ENCODE measurements around the gene ACADVL. TPM values are rescaled to one million over a fixed set of nuclear protein-coding genes. Genes with fewer than 3 reads are reported as not detected.
"Not testable (repeated sequence)": the region's sequence is repeated elsewhere in the genome, so short reads cannot be mapped to it uniquely, and the experiment has no call there.

ACADVL gene
- total RNA-seq, 1 experiment from 2014 or later, result 287 TPM

DNA sequence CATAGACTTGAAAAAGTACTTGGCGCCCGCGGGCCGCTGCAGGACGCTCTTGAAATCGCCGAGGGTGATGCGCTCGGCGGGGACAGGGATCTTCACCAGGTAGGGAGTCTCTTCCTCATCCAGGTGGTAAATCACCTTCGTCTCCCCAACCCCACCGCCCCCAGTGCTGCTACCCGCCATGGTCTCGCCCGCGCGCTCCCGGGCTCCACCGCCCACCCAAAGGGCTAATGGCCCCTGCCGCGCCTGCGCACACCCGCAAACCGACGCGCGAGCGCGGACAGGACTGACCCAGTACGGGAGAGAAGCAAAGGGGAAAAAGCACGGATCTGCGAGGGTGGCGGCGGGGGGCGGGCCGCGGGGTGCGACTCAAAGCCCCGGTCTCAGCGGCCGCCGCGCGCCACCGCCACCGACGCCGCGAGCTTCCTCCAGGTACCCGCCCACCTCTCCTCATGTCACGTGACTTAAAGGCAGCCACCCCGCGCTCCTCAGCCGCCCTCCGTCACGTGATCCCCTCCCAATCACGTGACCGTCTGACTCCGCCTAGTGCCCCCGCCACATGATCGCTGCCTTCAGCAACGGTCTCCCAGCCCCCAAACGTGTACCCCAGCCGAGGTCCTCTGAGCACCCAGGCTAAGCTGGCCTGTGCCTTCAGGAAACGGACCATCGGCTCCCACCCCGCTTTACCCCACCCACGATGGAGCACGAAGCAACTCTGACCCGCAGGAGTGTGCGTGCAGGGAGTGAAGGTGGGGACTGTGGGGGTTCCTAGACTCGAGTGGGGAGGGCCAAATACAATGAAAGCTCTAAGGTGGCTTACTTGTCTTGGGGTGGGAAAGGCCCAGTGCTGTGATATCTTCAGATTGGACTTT lies 14.6 kb downstream of the ACADVL start, which contains the start of gene DVL2:
DVL2 (minus strand) TSS at position 435 of the 869 bp plus-strand sequence; CDS start at position 180, 255 bp downstream.
- DNase-seq (ENCODE audit: low read depth), result peak; percentile 90

DNA sequence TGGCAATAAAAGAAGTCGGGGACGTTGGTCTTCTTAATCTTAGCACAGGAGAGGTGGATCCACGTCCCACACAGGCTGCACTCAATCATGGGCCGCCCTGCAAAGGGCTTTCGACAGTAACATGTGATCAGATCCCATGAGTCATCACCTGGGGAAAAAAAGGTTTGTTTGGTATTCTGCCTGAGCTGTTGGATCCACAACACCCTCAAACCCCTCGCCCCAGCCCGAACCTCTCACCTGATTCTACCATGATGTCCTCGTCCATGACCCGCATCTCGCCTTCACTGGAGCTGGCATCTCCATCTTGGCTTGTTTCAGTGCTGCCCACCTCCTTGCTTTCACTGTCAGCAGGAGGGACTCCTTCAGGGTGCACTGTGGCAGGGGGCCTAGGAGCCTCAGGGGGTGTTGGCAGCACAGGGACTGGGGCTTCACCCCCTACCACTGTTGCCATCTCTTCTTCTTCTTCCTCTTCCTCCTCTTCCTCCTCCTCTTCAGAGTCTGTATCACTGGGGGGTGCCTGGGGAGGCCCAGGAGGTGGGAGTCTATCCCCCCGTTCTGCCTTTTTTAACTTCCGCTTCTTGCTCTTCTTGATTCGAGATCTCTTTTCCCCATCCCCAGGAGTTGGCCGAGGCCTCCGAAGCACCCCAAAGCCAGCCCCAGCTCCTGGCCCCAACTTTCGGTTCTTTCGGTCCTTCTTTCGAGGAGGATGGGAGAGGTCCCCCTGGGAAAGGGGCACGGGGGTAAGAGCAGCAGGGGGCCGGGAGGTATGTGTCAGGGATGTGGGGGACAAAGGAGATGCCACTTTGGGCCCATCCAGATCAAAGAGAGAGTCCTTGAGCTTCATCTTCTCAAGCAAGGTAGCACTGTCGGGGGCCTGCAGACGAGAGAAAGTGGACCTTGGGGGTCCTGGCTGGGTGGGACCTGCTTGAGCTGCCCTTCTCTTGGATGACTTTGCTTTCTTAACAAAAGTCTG lies 16.2 kb downstream of the ACADVL start:
- no peak for DNase-seq (ENCODE audit: low read depth)

DNA sequence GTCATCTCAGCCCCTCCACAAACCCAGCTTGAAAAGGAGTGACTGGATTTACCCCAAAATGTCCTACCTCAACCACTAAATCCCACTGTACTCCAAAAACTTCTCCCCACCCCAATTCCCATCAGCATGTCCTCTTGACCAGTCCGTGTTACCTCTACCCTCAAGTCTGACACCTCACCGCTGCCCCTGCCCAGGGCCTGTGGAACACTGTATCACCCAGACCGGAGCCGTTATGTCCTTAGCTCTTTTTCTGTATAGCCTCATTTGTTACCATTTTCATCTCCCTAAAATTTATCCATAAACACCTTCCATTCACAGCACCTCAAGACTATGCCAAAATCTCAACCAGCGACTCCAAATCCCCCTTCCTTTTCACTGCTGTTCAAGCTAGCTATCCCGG lies 17.1 kb downstream of the ACADVL start:
- no peak for DNase-seq (ENCODE audit: low read depth)

DNA sequence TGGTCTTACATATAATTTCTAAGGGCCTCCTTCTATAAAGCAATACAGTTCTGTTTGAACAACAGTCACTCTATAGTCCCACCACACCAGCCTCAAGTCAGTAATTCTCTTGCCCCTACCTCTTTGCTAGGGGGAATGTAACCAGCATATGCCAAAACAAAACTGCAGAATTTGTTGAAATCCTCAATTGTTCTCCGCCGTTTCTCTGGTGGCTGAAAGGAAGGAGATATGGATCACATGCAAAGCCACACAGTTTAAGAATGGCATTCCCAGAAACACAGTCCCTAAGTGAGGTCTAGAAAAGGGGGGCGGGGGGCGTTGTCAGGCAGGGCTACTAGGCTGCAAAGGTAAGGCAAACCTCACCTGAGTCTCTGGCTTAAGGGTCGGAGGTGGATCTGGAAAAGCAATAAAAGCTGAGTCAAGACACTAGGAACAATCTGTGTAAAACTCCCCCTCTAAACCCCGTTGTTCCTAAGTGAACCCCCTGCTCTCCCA lies 17.6 kb downstream of the ACADVL start:
- no peak for DNase-seq (ENCODE audit: low read depth)

DNA sequence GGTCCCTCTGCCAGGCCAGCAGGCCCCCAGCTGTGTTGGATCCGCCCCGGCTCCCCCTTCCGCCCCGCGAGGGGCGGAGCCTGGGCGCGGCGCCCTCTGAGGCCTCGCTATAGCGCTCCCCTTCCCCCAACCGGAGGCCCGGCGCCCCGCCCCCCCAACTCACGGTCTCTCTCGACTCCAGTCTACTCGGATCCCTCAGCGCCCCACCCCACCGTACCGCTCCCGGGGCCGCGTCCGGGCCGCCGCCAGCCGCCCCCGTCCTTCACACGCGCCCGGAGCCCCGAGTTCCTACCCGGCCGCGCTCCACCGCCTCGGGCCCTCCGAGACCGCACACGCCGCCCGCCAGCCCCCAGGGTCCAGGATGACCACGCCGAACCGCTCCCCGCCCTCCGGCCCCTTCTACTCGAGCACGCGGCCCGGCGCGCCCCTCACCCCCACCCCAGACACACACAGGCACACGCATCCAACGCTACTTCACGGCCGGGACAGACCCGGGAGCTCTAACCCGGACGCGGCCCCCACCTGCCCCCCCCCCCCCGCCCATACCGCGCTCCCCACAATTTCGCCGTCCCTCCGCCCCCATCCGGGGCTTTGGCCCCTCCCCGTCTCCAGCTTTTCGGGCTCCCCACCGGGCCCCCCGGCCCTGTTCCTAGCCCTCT lies 18.2 kb downstream of the ACADVL start:
- DNase-seq (ENCODE audit: low read depth), result peak; percentile 66

DNA sequence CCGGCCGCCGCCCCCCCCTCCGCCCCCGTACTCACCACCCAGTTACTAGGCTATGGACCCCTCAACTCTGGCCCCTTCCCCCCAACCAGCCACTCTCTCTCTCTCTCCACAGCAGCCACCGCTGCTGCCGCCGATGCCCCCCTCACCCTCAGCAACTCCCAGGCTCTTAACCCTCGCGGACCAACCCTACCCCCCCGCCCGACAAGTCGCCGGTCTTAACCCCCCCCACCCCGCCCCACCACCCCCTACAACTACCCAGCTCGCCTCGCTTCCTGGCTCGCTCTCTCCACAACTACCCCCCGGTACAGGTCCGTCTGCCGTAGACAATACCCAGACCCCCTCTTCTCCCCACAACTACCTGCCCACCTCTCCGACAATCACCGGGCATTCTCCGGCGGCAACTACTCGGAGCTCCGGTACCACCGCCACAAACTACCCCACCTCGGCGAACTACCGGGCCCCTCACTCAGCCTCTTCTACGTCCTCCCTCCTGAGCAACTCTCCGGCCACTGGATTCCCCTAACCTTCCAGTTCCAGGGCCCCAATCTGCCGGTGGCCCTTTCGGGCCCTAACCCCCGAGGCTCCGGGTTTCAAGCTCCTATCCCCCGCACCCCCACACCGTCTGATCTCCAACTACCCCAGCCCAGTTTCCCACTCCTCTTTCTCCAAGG lies 18.8 kb downstream of the ACADVL start:
- DNase-seq (ENCODE audit: low read depth), result no peak

DNA sequence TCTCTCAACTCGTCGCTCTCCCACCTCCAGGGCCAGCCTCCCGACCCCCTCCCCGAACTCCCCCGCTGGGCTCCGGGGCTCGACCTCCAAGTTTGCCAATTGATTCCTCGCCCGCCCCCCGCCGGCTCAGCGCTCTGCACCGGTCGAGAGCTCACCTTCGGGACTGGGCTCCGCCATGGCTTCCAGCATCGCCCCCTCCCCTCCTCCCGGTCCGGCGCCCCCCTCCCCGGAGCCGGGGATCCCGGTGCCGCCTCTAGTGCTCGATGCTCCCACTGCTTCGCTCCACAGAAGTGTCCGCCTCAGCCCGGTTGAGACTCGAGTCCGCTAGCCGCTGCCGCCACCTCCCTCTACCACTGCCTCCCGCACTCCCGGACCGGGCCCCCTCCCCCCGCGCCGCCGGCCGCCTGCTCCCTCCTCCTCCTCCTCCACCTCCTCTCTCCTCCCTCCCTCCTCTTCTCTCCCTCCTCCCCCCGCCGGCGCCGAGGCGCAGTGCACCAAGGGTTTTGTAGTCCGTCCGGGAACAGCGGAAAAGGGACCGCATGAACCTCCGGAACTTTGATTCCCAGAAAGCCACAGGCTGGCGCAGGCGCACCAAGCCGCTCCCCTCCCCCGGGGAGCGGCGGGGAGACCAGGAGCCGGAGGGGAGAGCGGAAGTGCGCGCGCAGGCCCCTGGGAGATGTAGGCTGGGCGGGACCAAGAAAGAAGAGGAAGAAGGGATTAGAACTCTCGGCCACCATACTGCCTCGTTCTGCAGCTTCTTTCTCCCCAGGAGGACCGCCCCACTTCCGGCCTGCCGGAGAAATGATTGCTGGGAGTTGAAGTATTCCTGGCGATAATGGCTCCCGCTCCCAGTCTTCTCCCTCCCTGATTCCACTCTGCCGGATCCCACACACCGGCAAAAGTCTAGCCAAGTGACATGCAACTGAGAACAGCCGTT lies 19.6 kb downstream of the ACADVL start, which contains the start of gene PHF23:
PHF23 (minus strand) TSS at position 367 of the 937 bp plus-strand sequence; CDS start at position 189, 178 bp downstream.
- DNase-seq (ENCODE audit: low read depth), result peak; percentile 98

DNA sequence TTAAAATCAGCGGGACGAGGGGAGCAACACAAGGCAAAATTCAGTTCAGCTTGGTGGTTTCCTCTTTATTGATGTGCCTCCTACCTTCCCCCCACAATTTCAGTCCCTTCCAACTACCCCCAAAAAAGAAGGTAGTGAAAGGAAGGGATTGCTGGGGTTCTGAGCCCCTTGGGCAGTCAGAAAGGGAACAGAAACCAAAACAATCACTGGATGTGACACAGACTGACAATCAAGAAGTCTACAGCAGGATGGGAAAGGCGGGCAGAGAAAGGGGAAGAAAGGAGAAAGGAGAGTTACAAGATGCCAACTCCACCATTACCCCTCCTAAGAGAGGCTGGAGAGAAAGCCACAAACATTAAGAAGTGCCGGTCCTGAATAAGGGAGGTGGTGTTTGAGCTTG lies 20.6 kb downstream of the ACADVL start:
- DNase-seq (ENCODE audit: low read depth), result no peak

DNA sequence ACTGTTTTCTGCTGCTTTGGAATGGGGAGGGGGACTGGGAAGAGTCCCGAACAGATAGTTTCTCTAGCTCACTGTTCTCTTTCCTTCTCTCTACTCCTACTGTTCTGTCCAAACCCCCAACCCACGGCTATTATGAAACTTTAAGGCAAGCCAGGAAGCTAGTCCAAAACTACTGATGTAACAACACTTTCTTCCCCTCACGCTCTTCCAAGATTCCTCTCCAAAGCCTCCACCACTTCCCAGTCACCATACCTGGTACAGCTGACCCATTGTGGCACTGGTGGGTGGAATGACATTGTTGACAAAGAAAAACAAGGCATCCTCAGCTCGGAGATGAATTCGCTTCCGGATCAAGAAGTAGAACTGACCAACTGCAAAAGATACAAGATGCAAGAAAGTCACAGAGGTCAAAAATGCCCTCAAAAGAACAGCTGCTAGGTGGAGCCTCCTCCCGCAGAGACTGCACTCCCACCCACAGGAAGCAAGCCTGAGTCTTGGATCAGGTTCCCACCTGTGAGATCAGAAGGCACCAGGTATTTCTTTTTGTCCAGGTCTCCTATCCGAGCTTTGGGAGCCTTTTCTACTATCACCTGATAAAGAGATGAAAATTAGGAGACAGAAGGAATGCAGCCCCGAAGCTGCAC lies 21.5 kb downstream of the ACADVL start:
- DNase-seq (ENCODE audit: low read depth), result no peak

DNA sequence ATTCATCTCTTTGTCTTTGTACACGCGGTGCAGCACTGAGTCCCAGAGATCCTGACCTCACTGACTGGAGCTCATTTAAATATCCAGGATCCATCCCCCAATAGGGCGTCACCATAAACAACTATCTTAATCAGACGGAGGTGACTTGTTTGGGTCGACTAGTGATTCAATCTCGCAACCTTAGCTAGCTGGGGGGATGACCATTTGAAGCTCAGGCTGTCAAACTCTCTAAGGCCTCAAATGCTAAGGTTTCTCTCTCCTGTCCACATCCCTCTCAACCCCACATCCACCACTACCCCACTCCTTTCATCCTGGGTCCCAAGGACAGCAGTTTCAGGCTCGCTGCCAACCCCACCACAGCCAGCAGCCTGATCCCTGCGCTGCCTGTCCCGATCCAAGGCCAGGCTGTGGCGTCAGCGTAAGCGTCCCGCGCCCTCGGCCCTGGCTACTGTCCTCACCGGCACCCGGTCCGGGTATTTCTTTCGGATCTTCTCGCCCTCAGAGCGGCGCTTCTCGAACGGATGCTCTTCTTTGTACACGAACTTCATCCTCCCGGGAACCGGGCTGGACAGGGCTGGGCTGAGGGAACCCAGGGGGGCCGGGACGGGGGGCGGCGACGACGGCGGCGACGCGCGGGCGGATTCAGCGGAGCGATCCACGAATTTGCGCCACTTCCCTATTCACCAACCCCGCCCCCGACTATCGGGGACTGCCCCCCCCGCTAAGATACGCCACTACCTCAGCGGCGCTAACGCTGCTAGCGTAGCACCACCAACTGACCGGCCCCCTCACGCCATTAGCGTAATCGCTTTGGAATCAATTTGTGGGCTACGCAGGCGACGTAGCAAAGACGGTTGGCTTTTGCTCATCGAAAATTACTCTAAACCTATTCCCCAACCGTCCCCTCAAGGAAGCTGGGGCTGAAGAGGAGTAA lies 22.3 kb downstream of the ACADVL start, which contains the start of gene GABARAP:
GABARAP (minus strand) TSS at position 667 of the 934 bp plus-strand sequence; CDS start at position 548, 119 bp downstream.
- peak; percentile 87 for DNase-seq (ENCODE audit: low read depth)

DNA sequence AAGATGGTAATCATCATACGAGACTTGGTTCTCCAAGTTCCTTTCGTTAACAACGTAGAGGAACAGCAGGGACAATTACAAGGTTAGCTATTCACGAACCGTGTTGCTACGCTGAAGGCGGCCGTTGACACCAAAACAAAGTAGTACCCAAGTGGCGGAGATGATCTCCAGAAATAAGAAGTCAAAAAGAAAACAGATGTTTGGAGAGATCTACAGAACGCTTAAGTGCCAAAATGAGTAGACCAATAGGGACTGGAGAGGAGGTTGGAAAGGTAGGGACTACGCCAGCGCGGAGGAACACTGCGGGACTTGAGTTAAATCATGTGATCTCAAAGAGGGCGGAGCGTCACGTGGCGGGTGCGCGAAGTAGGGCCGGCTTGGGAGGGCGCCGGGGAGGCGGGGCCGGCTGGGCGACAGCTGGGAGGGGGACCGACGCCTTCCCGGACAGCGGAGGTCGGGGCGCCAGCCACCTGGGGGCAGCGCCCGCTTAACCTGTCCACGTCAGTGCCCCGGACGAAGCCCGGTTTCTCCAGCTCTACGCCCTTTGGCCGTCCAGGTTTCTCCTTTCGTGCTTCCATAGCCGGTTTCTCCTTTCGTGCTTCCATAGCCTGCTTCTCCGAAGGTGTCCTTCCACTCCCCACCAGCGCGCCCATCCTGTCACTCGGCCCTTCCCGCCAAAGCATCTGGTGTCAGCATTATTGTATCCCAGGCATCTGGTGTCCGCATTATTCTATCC lies 23.1 kb downstream of the ACADVL start:
- peak; percentile 92 for DNase-seq (ENCODE audit: low read depth)

DNA sequence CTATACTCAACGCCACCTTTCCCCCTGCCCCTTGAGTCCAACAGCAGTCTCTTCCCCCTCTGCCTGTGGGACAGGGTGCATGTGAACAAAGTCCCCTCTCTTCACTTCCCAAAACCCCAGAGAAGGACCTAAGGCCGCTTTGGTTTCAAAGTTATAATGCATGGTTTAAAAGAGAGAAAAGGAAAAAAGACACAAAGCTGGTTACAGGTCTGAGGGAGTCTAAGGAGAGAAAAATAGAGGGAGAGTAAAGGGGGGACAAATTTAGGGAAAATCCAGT lies 23.7 kb downstream of the ACADVL start:
- DNase-seq (ENCODE audit: low read depth), result no peak

DNA sequence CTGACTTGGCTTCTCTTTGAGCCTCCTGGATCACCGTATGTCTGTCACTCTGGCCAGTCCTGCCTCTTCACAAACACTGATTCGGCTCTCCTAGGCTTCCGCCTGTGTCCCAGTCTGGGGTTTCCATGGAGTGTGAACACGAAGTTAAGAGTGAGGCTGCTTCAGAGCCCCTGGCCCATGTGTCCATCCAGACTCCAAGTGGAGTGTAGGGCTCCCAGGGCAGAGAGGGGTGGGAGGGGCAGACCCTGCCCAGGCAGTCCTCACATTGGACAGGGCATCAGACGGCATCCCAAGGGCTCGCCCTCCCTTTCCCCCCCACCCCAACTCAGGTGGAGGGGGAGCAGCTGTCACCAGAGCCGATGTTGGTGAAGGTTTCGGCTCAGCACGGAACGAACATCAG lies 24.1 kb downstream of the ACADVL start:
- not testable (repeated sequence) for DNase-seq (ENCODE audit: low read depth)

DNA sequence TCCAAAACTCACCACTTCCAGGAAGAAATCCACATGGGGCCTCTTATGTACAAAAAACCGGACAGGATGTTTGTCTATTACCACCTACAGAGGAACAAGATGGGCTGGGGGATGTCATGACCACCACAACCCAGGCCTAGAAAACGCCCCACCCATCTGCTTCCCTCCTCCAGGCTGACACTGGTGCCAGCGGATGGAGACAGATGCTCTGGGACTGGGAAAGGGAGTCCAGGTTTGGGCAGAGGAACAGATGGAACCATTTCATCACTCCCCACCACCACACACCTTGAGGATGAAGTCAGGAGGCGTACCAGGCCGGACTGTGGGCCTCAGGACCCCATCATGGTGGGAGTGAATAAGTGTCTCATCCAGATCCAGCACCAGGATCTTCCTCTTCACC lies 27.0 kb downstream of the ACADVL start:
- no peak for DNase-seq (ENCODE audit: low read depth)

DNA sequence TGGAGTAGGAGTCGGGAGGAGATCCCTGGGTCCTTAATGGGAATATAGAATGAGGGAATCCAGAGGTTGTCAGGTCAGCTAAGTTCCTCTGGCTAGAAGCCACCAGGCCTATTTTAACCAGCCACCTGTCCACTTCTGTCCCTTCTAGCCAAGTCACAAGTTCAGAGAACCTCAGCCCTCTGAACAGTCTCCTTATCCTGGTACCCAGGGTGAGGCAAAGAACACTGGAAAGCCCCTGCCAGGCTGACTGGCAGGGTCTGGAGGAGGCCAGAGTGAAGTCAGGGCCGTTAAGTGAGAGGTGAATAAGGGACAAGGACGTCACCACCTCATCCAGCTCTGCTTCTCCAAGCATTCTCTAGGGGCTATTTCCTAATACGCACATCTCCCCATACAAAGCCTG lies 29.1 kb downstream of the ACADVL start:
- DNase-seq (ENCODE audit: low read depth), result no peak

DNA sequence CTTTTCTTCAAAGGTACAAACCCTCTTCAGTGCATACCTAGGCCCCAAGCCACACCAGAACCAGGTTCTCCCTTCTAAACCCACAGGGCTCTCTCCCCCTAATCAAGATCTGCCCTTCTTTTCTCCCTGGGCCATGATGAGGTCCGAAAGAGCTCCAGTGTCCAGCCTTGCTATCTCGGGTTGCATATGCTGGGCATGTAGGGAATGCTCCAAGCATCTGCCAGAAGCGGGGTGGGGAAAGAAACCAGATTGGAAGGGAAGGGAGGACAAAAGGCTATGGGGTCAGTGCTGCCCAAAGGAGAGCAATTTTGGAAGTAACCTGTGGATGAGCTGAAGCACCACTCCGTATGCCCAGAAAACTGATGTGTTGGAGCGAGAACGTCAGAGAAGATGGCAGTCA lies 29.5 kb downstream of the ACADVL start:
- DNase-seq (ENCODE audit: low read depth), result no peak

DNA sequence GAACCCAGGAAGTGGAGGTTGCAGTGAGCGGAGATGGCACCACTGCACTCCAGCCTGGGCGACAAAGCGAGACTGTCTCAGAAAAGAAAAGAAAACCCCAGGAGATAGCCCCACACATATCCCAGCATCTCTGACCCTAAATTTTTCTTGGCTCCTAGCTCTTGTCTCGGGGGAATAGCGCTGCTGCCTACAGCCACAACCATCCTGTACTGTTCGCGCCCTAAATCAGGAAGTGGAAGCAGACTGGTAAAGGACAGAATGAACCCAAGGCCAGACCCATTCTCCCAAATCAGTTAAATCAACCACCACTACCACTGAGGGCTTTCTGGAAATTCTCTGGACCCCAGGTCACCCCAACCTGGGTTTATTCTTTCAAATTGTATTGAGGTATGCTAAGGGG lies 30.1 kb downstream of the ACADVL start:
- DNase-seq (ENCODE audit: low read depth), result no peak
